ENCODE measurements around the gene NPAS4. TPM values are rescaled to one million over a fixed set of nuclear protein-coding genes. Genes with fewer than 3 reads are reported as not detected.
"Not testable (repeated sequence)": the region's sequence is repeated elsewhere in the genome, so short reads cannot be mapped to it uniquely, and the experiment has no call there.

The NPAS4 gene
- total and polyA plus RNA-seq, 3 donors from 2014 or later, result 0.09 to 1.4 (median 0.50) TPM

GRCh38 chr11:66454828-66455227 is 34.0 kb downstream of the NPAS4 start:
- TF ChIP-seq CTCF (IDR thresholded peaks at IDR 0.05) (no peak), POLR2A (IDR thresholded peaks at IDR 0.05) (no peak)
- no peak overlapping the region for H3K27ac ChIP-seq
- H3K9me3 ChIP-seq, result no peaks in the 10 kb centered on the region
- no peak for DNase-seq
- H3K4me1 ChIP-seq, result no peaks in the 10 kb centered on the region
- no peaks in the 10 kb centered on the region for H3K27me3 ChIP-seq
- 72 to 75% methylated on average over 3 of the region's 3 CpGs for WGBS, 2 donors
- intact Hi-C loops (cut with DNase I; ENCODE audit: low total_unique reads), result no loop called here
- H3K4me3 ChIP-seq, result no peak overlapping the region
- no peaks in the 10 kb centered on the region for H3K36me3 ChIP-seq (ENCODE audit: low read depth, missing control alignments)

DNA sequence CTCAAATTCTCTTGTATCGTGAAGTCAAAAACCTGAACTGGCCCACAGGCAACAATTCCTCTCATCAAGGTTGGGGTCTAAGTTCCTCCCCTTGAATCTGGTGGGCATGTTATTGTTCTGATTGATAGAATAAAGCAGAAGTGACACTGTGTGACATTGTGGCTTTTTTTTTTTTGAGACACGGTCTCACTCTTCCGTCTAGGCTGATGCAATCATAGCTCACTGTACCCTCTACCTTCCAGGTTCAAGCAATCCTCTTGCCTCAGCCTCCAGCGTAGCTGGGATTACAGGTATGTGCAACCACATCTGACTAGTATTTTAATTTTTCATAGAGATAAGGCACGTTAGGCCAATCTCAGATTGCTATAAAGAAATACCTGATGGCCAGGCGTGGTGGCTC is 37.0 kb downstream of the NPAS4 start:
- no peaks in the 10 kb centered on the region for H3K36me3 ChIP-seq (ENCODE audit: low read depth, missing control alignments)
- H3K4me1 ChIP-seq, result no peaks in the 10 kb centered on the region
- TF ChIP-seq CTCF (IDR thresholded peaks at IDR 0.05) (no peak), POLR2A (IDR thresholded peaks at IDR 0.05) (no peak)
- no peaks in the 10 kb centered on the region for H3K9me3 ChIP-seq
- 88 to 91% methylated on average over 6 of the region's 6 CpGs for WGBS, 2 donors
- no peaks in the 10 kb centered on the region for H3K27me3 ChIP-seq
- no peak overlapping the region for H3K4me3 ChIP-seq
- intact Hi-C loops (cut with DNase I; ENCODE audit: low total_unique reads), result no loop called here
- DNase-seq, result no peak
- H3K27ac ChIP-seq, result no peak overlapping the region

DNA sequence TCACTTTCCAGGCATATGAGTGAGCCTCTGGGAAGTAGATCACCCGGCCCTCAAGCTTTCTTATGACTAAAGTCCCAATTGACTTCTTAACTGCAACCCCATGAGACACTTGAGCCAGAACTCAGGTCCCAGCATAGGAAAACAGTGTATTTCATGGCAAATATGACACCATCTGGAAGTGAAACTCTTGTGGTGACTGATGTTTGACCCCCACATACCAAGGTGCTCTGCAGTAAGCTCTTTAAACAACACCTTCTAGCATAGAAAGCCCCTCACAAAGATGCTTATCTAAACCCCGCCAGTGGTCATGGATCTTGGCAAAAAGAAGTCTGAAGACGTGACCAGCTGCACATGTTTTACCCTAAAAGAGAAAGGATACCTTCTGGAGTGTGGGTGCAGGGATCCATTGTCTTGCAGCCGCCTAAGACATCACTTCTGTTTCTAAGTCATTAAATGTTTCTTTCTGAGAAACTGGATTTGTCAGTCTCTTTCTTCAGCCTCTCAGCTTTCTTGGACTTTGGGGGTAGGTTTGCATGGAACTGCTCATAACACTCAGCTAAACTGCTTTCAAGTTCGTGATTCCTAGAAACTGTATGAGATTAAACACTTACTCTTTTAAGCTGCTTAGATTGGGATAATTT is 38.4 kb downstream of the NPAS4 start:
- H3K27me3 ChIP-seq, result no peaks in the 10 kb centered on the region
- no peaks in the 10 kb centered on the region for H3K9me3 ChIP-seq
- H3K4me1 ChIP-seq, result no peaks in the 10 kb centered on the region
- TF ChIP-seq CTCF (IDR thresholded peaks at IDR 0.05) (no peak), POLR2A (IDR thresholded peaks at IDR 0.05) (no peak)
- 73 to 75% methylated on average over 5 of the region's 5 CpGs for WGBS, 2 donors
- no peak for DNase-seq
- no peaks in the 10 kb centered on the region for H3K36me3 ChIP-seq (ENCODE audit: low read depth, missing control alignments)
- H3K27ac ChIP-seq, result no peak overlapping the region
- no peak overlapping the region for H3K4me3 ChIP-seq
- intact Hi-C loops (cut with DNase I; ENCODE audit: low total_unique reads), result no loop called here

DNA sequence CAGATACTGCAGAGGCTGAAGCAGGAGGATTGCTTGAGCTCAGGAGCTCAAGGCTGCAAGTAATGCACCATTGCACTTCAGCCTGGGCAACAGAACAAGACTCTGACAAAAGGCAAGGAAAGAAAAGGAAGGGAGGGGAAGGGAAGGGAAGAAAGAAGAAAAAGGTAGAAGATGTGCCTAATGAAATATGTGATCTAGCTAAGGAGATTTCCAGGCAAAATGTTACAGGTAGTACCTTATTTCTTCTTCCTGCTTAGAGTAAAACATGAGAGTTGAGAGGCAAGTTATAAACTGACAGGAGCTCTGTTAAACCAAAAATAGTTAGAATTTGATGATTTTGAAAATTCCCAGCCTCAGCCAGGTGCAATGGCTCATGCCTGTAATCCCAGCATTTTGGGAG is 41.2 kb downstream of the NPAS4 start:
- intact Hi-C loops (cut with DNase I; ENCODE audit: low total_unique reads), result no loop called here
- DNase-seq, result no peak
- Histone ChIP-seq H3K27ac (no peak overlapping the region), H3K4me1 (no peaks in the 10 kb centered on the region), H3K36me3 (ENCODE audit: low read depth, missing control alignments) (no peaks in the 10 kb centered on the region), H3K4me3 (no peak overlapping the region), H3K27me3 (no peaks in the 10 kb centered on the region), H3K9me3 (no peaks in the 10 kb centered on the region)
- TF ChIP-seq CTCF (IDR thresholded peaks at IDR 0.05) (no peak), POLR2A (IDR thresholded peaks at IDR 0.05) (no peak)

DNA sequence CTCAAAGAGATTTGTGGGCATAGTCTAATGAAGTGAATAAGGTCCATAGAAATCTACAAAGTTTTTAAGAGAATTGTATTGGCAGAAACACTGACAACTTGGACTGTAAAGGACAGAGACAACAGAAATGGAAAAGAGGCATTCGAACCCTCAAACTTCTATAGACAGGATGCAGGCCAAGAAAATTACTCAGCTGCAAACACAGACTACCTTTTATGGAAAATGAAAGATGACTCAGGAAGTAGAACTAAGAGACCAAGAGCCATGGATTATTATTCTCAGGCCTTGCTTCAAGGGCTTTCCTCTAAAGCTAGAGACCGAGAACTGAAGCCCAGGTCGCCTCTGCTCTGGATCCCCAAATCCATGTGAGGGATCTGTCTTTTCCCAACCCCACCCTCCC is 42.1 kb downstream of the NPAS4 start:
- Histone ChIP-seq H3K4me3 (no peak overlapping the region), H3K9me3 (no peaks in the 10 kb centered on the region), H3K27me3 (no peaks in the 10 kb centered on the region), H3K36me3 (ENCODE audit: low read depth, missing control alignments) (no peaks in the 10 kb centered on the region), H3K27ac (no peak overlapping the region), H3K4me1 (peaks cover 6% of the 10 kb centered on the region)
- TF ChIP-seq POLR2A (IDR thresholded peaks at IDR 0.05), result no peak
- TF ChIP-seq CTCF (IDR thresholded peaks at IDR 0.05), result no peak
- 94 to 98% methylated on average over 3 of the region's 3 CpGs for WGBS, 2 donors
- intact Hi-C loops (cut with DNase I; ENCODE audit: low total_unique reads), result no loop called here
- DNase-seq, result no peak

DNA sequence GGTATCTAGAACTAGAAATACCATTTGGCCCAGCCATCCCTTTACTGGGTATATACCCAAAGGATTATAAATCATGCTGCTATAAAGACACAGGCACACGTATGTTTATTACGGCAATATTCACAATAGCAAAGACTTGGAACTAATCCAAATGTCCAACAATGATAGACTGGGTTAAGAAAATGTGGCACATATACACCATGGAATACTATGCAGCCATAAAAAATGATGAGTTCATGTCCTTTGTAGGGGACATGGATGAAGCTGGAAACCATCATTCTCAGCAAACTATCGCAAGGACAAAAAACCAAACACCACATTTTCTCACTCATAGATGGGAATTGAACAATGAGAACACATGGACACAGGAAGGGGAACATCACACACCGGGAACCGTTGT is 43.3 kb downstream of the NPAS4 start:
- 87 to 90% methylated on average over 5 of the region's 5 CpGs for WGBS, 2 donors
- H3K36me3 ChIP-seq (ENCODE audit: low read depth, missing control alignments); H3K9me3 ChIP-seq; DNase-seq; H3K4me3 ChIP-seq; H3K27me3 ChIP-seq; H3K4me1 ChIP-seq; H3K27ac ChIP-seq; intact Hi-C loops (cut with DNase I; ENCODE audit: low total_unique reads): not testable (repeated sequence)

All from testis (tissue), 3 donors.